Neural crest cell (in vitro differentiated cells): ENCODE data around the gene HM13. TPM values are rescaled to one million over a fixed set of nuclear protein-coding genes. Genes with fewer than 3 reads are reported as not detected.
"Not testable (repeated sequence)": the region's sequence is repeated elsewhere in the genome, so short reads cannot be mapped to it uniquely, and the experiment has no call there.

Experiments
- DNase-seq: peaks from one replicate; pipeline ENCODE4 v3.0.0; 2021; ENCODE audit warnings: low read depth, mixed read lengths, low spot score
- H3K27ac Mint-ChIP-seq: one replicate; pipeline ENCODE4 v1.8.0; 2021; ENCODE audit warnings: mild to moderate bottlenecking, mixed read lengths; ENCODE audit not compliant: unreplicated experiment
- H3K27me3 Mint-ChIP-seq: 2 replicates; pipeline ENCODE4 v1.8.0; 2021; ENCODE audit warnings: low read depth, mild to moderate bottlenecking, mixed read lengths
- H3K36me3 Mint-ChIP-seq: 2 replicates; pipeline ENCODE4 v1.8.0; 2021; ENCODE audit warnings: low read depth, mild to moderate bottlenecking, mixed read lengths
- H3K4me1 Mint-ChIP-seq: 2 replicates; pipeline ENCODE4 v1.8.0; 2021; ENCODE audit warnings: mixed read lengths
- H3K4me3 Mint-ChIP-seq: one replicate; pipeline ENCODE4 v1.8.0; 2021; ENCODE audit warnings: mild to moderate bottlenecking, mixed read lengths
- H3K9me3 Mint-ChIP-seq: 2 replicates; pipeline ENCODE4 v1.8.0; 2021; ENCODE audit warnings: mixed read lengths
- CTCF ChIP-seq: fragments of 200-600 bp; sonication (generic); conservative IDR thresholded peaks from 2 replicates; pipeline ENCODE4 v1.5.0; 2021; ENCODE audit warnings: antibody characterized with exemption, mild to moderate bottlenecking
- total RNA-seq: library from RNA; stranded (reverse); gene quantifications from 2 replicates; pipeline ENCODE4 v1.2.1, GENCODE V29; 2021

The HM13 gene
- total RNA-seq, 1 donor from 2014 or later = 179 TPM

- H3K36me3 Mint-ChIP-seq = peaks cover 3% of the 10 kb centered on the region
- no peak overlapping the region for H3K4me3 Mint-ChIP-seq
- H3K27ac Mint-ChIP-seq = no peak overlapping the region
- H3K9me3 Mint-ChIP-seq = no peaks in the 10 kb centered on the region
- no peak for TF ChIP-seq CTCF
- DNase-seq = no peak
- H3K27me3 Mint-ChIP-seq = no peaks in the 10 kb centered on the region
- H3K4me1 Mint-ChIP-seq = peaks cover 28% of the 10 kb centered on the region
Measured at GRCh38 chr20:31542201-31542842, 28.1 kb downstream of the HM13 start.

- no peak for TF ChIP-seq CTCF
- no peak overlapping the region for H3K4me3 Mint-ChIP-seq
- H3K27ac Mint-ChIP-seq = no peak overlapping the region
- H3K9me3 Mint-ChIP-seq = no peaks in the 10 kb centered on the region
- peaks cover 7% of the 10 kb centered on the region for H3K36me3 Mint-ChIP-seq
- H3K27me3 Mint-ChIP-seq = no peaks in the 10 kb centered on the region
- DNase-seq = no peak
- peaks cover 34% of the 10 kb centered on the region for H3K4me1 Mint-ChIP-seq
Measured at GRCh38 chr20:31542963-31543362, 28.7 kb downstream of the HM13 start.

DNA sequence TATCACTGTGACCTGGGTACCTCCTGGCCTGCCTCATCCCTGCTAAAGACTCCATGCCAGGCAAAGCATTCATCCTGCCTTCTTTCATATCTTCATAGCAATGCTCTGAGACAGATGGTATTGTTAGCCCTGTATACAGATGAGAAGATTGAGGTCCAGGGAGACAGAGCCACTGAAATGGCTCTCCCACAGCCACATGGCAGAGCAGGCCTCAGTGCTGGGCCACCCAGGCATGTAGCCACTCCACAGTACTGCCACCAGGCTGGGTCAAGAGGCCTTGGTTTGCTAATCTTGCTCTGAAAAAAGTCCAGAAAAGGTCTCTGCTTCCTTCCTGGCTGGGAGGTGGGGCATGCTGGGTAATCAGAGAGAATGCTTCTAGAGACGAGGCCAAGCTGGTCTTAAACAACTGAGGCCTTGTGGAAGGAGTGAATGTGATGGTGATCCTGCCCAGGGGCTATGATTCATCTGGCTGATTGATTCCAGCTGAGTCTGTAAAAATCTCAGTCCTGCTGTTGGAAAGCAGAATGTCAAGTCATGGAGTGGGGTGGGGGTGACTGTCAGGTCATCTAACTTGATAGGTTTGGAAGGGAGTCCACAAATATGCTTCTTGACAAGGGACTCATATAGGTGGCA lies 29.8 kb downstream of the HM13 start:
- peaks cover 7% of the 10 kb centered on the region for H3K36me3 Mint-ChIP-seq
- no peaks in the 10 kb centered on the region for H3K9me3 Mint-ChIP-seq
- TF ChIP-seq CTCF = no peak
- H3K4me3 Mint-ChIP-seq = no peak overlapping the region
- DNase-seq = no peak
- peak overlapping the region; percentile 89 for H3K27ac Mint-ChIP-seq
- H3K4me1 Mint-ChIP-seq = peaks cover 42% of the 10 kb centered on the region
- no peaks in the 10 kb centered on the region for H3K27me3 Mint-ChIP-seq

DNA sequence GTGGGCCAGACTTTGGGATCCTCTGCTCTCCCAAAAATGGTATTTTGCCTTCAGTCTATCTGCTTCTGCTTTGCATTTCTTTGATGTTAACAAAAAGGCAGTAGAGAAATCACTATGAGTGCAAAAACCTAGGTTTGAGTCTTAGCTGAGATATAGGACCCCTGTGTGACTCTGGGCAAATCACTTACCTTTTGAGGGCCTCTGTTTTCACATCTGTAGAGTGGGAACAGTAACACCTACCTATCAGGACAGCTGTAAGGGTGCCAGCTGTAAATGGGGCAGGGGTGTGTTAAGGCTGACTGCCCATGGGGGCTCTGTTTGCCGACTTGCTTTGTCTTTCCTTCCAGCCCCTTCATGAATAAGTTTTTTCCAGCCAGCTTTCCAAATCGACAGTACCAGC lies 30.4 kb downstream of the HM13 start:
- TF ChIP-seq CTCF = no peak
- Mint-ChIP-seq H3K4me3 (no peak overlapping the region), H3K27me3 (no peaks in the 10 kb centered on the region), H3K27ac (peak overlapping the region; percentile 89), H3K9me3 (no peaks in the 10 kb centered on the region), H3K4me1 (peaks cover 42% of the 10 kb centered on the region), H3K36me3 (peaks cover 7% of the 10 kb centered on the region)
- no peak for DNase-seq

GRCh38 chr20:31545621-31546040 lies 31.4 kb downstream of the HM13 start:
- not testable (repeated sequence) for H3K36me3 Mint-ChIP-seq, H3K9me3 Mint-ChIP-seq, H3K27me3 Mint-ChIP-seq, H3K4me3 Mint-ChIP-seq, H3K27ac Mint-ChIP-seq, DNase-seq
- H3K4me1 Mint-ChIP-seq = peaks cover 42% of the 10 kb centered on the region

GRCh38 chr20:31547017-31547675 lies 32.9 kb downstream of the HM13 start:
- H3K27me3 Mint-ChIP-seq = no peaks in the 10 kb centered on the region
- no peaks in the 10 kb centered on the region for H3K9me3 Mint-ChIP-seq
- H3K27ac Mint-ChIP-seq = peak overlapping the region; percentile 99
- peak; percentile 62 for DNase-seq
- peaks cover 39% of the 10 kb centered on the region for H3K4me1 Mint-ChIP-seq
- H3K4me3 Mint-ChIP-seq = peak overlapping the region; percentile 95
- H3K36me3 Mint-ChIP-seq = peaks cover 13% of the 10 kb centered on the region
- no peak for TF ChIP-seq CTCF
